ENCODE results near the gene SUPT4H1.
"Not testable (repeated sequence)": the region's sequence is repeated elsewhere in the genome, so short reads cannot be mapped to it uniquely, and the experiment has no call there.

SUPT4H1 gene

GRCh38 chr17:58351831-58352595 lies at the start of gene SUPT4H1:
Gene SUPT4H1 (minus strand): TSS chr17:58352201. CDS start chr17:58352135, 66 bp downstream.
- DNase-seq = peak; percentile 88

- peak; percentile 85 for DNase-seq
Measured at GRCh38 chr17:58401287-58401686, 49.3 kb upstream of the SUPT4H1 start.

GRCh38 chr17:58400826-58401225 lies 48.8 kb upstream of the SUPT4H1 start:
- no peak for DNase-seq

DNA sequence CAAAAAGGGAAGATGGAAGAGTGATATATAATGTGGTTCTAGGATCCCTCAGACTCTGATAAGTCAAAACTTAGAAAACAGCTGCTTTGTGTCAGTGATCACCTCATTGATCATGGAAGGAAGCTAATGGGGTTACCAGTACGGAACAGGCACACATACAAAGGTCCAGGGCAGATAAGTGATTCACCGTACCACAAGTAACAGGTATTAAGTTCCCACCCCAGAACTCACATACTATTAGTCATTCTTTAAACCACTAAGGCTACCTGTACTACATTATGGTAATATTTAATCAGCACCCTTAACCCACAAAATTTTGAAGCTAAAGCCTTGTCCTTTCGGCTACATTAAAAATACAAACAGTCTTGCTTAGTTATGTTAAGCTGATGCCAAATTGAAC lies 48.0 kb upstream of the SUPT4H1 start:
- DNase-seq = no peak

DNA sequence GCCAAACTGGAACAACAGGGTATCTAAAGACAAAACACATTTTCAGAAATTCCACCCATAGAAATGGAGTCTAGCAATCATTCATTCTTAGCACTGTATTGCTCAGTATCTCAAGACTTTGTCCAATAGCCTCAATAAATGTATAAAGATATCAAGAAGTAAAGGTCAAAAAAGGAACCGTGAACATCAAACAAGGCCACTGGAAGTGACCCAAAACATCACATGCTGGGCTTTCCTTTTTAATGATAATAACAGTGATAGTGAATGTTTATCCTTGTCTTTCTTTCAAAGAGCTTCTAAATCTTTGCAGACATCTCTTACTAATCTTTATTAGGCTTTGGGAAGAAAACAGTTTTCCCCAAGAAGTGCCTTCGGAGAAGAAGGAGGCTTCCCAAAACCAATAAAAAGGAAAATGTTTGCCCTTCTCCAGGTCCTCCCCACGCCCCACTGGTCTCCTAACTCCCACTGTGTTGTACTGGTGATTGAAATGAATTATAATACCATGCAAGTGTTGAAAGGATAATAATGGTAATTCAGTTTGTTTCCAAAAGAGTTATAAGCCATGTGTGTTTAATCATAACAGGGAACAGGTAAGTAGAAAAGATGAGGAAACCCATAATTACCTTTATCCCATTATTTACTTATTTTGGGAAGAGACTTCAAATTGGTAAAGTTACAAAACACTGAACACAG lies 46.7 kb upstream of the SUPT4H1 start:
- DNase-seq = no peak

DNA sequence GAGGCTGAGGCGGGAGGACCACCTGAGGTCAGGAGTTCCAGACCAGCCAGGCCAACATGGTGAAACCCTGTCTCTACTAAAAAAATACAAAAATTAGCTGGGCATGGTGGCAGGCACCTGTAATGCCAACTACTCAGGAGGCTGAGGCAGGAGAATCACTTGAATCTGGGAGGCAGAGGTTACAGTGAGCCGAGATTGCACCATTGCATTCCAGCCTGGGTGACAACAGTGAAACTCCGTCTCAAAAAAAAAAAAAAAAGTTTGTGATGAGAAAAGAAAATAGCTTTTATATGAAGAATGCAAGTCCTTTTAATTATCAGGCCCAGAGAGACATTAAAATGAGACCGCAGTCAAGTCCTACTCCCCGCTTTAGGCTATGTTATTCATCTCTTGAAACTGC lies 45.4 kb upstream of the SUPT4H1 start:
- DNase-seq = not testable (repeated sequence)

DNA sequence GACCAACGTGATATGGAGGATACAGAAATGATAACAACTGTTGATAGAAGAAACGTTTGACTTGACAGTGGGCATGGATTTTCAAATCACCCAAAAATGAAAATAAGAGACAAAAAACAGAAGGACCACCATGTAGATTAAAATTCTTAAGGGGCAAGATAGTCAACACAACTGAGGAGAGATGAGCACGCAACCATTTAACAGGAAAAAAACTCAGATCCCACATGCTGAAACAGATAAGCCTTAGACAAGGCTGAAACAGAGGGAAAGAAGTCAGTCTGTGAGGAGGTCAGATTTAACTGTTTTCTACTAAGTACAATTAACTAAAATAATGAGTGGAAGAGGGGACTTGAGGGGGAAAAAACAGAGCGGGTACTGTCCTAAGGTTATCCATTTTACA lies 44.2 kb upstream of the SUPT4H1 start:
- no peak for DNase-seq

GRCh38 chr17:58394534-58395223 lies 42.7 kb upstream of the SUPT4H1 start:
- no peak for DNase-seq

DNA sequence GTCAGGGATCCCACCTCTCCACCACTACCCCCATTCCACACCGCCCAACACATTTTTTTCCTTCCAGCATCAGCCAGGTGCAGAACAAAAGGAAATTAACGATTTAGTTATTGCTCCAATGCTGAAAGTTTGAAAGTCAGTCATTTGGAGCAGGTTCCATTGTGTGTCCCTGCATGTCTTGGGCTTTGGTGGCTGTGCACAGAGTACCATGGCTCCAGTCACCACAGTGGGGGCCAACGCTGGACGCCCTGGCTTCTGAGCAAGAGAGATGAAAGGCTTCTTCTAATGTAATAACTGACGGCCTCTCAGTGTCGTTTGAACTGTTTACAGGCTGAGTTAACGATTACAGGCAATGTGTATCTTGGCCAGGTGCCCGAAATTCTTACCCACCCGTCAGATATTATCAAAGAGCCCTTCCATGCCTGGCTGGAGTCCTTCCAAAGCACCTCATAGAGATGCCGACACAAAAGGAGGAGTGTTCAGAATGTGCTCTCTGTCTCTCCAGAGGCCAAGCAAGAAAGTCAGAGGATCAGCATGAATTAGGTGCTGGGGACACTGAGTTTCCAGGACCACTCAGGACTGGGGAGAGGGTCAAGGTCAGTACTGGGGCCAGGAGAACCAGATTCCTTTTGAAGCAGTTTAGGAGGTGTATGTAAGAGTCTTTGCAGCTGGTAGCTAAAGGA lies 39.4 kb upstream of the SUPT4H1 start:
- peak; percentile 94 for DNase-seq

- DNase-seq = no peak
Measured at GRCh38 chr17:58390884-58391283, 38.9 kb upstream of the SUPT4H1 start.

DNA sequence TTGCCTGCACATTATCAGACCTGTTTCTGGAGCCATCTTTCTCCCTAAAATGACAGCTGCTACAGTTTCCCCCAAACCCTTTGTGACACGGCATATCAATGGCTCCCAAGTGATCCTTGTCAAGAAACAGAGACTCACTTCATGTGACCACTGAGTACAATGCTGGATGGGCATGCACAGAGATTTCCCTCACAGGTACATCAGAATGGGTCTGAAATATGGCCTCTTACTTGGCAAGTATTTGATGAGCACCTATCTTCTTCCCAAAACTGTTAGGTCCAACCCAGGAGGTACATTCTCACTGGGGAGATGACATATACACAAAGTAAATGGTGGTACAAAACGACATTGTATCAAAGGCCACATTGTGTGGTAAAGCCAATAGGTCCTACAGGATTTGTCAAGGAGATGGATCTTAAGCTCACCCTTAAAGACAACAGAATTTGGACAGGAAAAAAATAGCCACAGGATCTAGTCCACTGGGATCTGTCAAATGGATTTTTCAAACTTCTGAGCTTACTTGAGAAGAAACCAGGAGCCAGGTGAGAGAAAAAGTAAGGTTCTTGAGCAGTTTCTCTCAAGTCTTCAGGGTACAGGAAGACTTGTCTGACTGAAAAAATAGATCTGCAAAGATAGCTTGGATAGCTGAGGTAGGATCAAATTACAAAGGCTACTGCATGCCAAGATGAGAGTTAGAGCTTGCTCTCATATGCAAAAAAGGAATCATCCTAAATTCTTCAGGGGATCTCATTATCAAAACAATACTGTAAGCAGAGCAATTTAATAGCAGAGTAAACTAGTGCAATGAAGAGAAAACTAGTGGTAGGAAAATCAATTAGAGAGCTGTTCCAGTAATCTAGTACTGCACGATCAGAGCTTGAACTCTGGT lies 36.5 kb upstream of the SUPT4H1 start:
- no peak for DNase-seq

DNA sequence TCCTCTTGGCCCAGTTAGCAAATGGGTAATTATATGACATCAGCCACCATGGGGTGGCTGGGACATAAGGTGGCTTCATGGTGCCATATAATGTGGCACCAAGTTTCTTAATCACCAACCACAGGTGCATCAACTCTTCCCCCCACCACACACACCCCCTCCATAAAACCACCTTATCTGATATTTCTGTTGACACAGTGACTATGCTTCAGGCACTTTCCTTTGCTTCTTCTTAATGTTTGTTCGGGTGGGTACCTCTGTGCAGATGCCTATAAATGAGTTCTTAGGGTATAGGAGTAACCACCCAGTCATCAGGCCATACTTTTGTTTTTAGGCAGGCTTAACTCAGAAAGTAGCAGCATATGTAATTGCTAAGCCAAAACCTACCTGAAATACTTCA lies 35.8 kb upstream of the SUPT4H1 start:
- no peak for DNase-seq

GRCh38 chr17:58386708-58387107 lies 34.7 kb upstream of the SUPT4H1 start:
- no peak for DNase-seq

GRCh38 chr17:58385359-58385899 lies 33.4 kb upstream of the SUPT4H1 start:
- no peak for DNase-seq

GRCh38 chr17:58384897-58385296 lies 32.9 kb upstream of the SUPT4H1 start:
- no peak for DNase-seq

DNA sequence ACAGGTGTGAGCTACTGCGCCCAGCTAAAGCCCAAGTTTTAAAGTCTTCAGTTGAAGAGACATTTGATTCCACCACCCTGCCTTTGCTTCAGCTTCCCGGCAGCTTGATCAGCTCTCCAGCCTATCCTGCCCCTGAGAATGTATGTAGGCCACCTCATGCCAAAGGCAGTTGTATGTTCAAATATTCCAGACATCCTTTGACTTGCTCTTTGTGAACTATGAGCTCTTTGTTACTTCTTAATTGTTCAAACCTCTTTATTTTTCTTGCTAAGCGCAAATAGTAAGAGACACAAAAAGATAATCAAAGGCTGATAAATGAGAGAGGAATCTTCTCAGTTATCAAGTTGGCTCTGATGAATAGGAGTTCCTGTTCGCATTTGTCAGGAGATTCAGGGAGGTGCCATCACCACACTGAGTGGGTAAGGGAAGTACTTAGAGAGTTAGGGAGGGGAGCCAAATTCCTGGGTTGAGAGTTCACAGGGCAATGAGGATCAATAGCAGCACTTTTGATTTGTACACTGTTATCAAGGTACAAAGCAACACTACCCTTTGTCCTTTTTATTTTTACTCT lies 32.0 kb upstream of the SUPT4H1 start:
- no peak for DNase-seq

DNA sequence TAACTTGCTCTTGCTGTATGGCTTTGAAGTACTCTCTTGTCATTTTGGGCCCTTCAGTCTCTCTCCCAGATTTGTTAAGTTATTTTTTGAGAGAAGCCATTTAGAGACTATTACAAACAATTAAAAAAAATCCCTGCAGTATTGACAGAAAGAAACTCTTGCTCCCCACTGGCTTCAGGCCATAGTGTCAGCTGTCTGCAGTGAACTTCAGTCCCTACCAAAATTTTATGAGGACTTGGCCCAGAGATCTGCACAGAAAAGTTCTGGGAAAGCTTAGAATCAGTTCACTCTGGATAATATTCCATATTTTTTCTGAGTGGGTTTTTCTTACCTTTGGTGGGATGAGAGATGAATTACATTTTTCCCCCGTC lies 30.9 kb upstream of the SUPT4H1 start:
- no peak for DNase-seq

DNA sequence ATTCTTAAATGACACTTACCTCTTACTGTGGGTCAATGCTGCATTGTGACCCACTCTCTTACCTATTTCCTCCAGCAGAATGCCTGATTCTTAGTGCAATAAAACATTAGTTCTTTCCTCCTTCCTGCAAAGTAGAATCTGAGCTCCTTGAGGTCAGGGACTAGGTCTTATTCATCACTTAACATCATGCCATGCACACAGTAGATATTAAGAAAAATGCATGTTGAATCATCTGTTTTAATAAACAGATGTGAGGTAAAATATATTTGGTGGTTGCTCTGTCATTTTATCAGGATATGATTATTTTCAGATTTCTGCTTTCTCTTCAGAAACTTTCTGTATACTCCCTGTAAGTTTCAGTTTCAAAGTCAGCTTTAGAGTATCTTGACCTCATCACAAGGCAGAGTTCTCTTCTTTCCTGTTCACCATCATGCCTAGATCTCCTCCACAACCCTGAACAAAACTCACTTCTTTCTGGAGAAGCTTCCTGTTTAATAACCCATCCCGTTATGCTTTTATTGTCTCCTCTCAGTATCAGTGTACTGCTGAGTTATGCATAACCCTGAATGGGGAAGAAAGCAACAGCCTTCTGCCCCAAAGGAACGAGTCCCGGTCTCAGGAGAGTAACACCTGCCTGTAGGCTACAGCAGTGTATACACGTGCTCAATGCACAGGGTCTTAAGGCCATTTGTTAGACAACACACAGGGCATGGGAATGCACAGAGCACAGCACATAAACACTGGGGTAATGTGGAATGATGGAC lies 30.3 kb upstream of the SUPT4H1 start:
- no peak for DNase-seq

- DNase-seq = no peak
Measured at GRCh38 chr17:58381124-58382035, 29.4 kb upstream of the SUPT4H1 start.

Data from NCI-H1105 (cell line).